ENCODE data around the gene MTURN.

Gene MTURN

GRCh38 chr7:30134611-30135300 lies at the start of gene MTURN:
MTURN (plus strand) TSS chr7:30134986; CDS start chr7:30135137, 151 bp downstream.
- Histone ChIP-seq H3K36me3 (replicated peaks; ENCODE audit: insufficient read depth, low read length) (no peaks in the 10 kb centered on the region), H3F3A (ENCODE audit: insufficient read depth, low read length) (peaks cover 4% of the 10 kb centered on the region; the same call in 1 of the 2 replicates), H3K27ac (ENCODE audit: low read length) (0 out of 2 replicates have a peak within 1 kb of the TSS, but pooled peaks have one; percentile 34), H4K20me1 (ENCODE audit: insufficient read depth, low read length) (no peaks in the 10 kb centered on the region), H3K4me3 (ENCODE audit: low read length) (peak within 1 kb of the TSS; percentile 95), H2AFZ (ENCODE audit: low read length) (peak within 1 kb of the TSS; percentile 94), H3K9me2 (replicated peaks; ENCODE audit: insufficient read depth, low read length) (no peaks in the 10 kb centered on the region), H3K9me3 (replicated peaks; ENCODE audit: insufficient read depth, low read length) (no peaks in the 10 kb centered on the region), H3K4me1 (ENCODE audit: low read length) (0 out of 2 replicates have a peak, but pooled peaks cover 5% of the 10 kb centered on the region), H3K27me3 (replicated peaks; ENCODE audit: insufficient read depth, low read length) (no peaks in the 10 kb centered on the region), H3K4me2 (ENCODE audit: low read depth, low read length) (peak within 1 kb of the TSS; percentile 92), H3K79me2 (ENCODE audit: low read length) (peaks cover 4% of the 10 kb centered on the region; the same call in 1 of the 2 replicates), H3K9ac (ENCODE audit: low read length) (peak within 1 kb of the TSS; percentile 73)
- TF ChIP-seq EZH2phosphoT487 (IDR thresholded peaks at IDR 0.05; ENCODE audit: low read length) (no peak), EZH2 (optimal IDR thresholded peaks at IDR 0.05; ENCODE audit: low read depth, low read length) (no peak), CTCF (IDR thresholded peaks at IDR 0.05; ENCODE audit: low read length) (no peak)
- DNase-seq = peak; percentile 79

DNA sequence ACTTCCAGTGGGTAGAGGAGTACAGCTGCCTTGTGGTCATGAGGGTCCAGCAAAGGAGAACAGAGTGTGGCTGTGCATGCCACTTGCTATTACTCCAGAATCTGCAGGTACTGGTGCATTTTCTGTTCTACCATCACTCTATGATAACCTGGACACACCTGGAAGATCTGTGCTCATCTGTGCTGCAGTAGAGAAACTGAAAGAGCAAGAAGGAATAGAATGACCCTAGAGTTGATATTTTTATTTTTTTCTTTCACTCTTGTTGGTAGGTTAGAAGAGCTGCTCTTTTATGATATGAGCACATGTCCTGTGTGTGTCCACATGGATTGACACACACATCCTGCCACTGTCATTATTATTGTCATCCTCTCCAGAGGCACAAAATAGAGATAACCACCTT lies 48.3 kb upstream of the MTURN start:
- Histone ChIP-seq H4K20me1 (ENCODE audit: insufficient read depth, low read length) (no peaks in the 10 kb centered on the region), H3K36me3 (replicated peaks; ENCODE audit: insufficient read depth, low read length) (no peaks in the 10 kb centered on the region), H3K27me3 (replicated peaks; ENCODE audit: insufficient read depth, low read length) (no peaks in the 10 kb centered on the region), H3K27ac (ENCODE audit: low read length) (peak overlapping the region; percentile 87), H3K79me2 (ENCODE audit: low read length) (0 out of 2 replicates have a peak, but pooled peaks cover 3% of the 10 kb centered on the region), H3K9me3 (replicated peaks; ENCODE audit: insufficient read depth, low read length) (no peaks in the 10 kb centered on the region), H3K9ac (ENCODE audit: low read length) (peak overlapping the region; percentile 44), H3K4me1 (ENCODE audit: low read length) (peaks cover 49% of the 10 kb centered on the region), H3F3A (ENCODE audit: insufficient read depth, low read length) (peaks cover 25% of the 10 kb centered on the region), H3K9me2 (replicated peaks; ENCODE audit: insufficient read depth, low read length) (no peaks in the 10 kb centered on the region), H2AFZ (ENCODE audit: low read length) (peak overlapping the region; percentile 19; the same call in 1 of the 2 replicates), H3K4me3 (ENCODE audit: low read length) (peak overlapping the region; percentile 49), H3K4me2 (ENCODE audit: low read depth, low read length) (peak overlapping the region; percentile 88)
- peak; percentile 78 for DNase-seq
- no peak for TF ChIP-seq EZH2 (optimal IDR thresholded peaks at IDR 0.05; ENCODE audit: low read depth, low read length)
- TF ChIP-seq CTCF (IDR thresholded peaks at IDR 0.05; ENCODE audit: low read length) = no peak
- TF ChIP-seq EZH2phosphoT487 (IDR thresholded peaks at IDR 0.05; ENCODE audit: low read length) = no peak

- Histone ChIP-seq H3K9ac (ENCODE audit: low read length) (peak overlapping the region; percentile 44; the same call in 1 of the 2 replicates), H3F3A (ENCODE audit: insufficient read depth, low read length) (peaks cover 25% of the 10 kb centered on the region), H3K9me3 (replicated peaks; ENCODE audit: insufficient read depth, low read length) (no peaks in the 10 kb centered on the region), H3K4me2 (ENCODE audit: low read depth, low read length) (peak overlapping the region; percentile 88), H3K4me1 (ENCODE audit: low read length) (peaks cover 44% of the 10 kb centered on the region), H3K27ac (ENCODE audit: low read length) (peak overlapping the region; percentile 87), H3K79me2 (ENCODE audit: low read length) (no peaks in the 10 kb centered on the region), H4K20me1 (ENCODE audit: insufficient read depth, low read length) (no peaks in the 10 kb centered on the region), H2AFZ (ENCODE audit: low read length) (peak overlapping the region; percentile 19; the same call in 1 of the 2 replicates), H3K27me3 (replicated peaks; ENCODE audit: insufficient read depth, low read length) (no peaks in the 10 kb centered on the region), H3K9me2 (replicated peaks; ENCODE audit: insufficient read depth, low read length) (no peaks in the 10 kb centered on the region), H3K4me3 (ENCODE audit: low read length) (peak overlapping the region; percentile 49; the same call in 1 of the 2 replicates), H3K36me3 (replicated peaks; ENCODE audit: insufficient read depth, low read length) (no peaks in the 10 kb centered on the region)
- peak; percentile 72 for DNase-seq
- TF ChIP-seq EZH2phosphoT487 (IDR thresholded peaks at IDR 0.05; ENCODE audit: low read length) = no peak
- no peak for TF ChIP-seq CTCF (IDR thresholded peaks at IDR 0.05; ENCODE audit: low read length)
- no peak for TF ChIP-seq EZH2 (optimal IDR thresholded peaks at IDR 0.05; ENCODE audit: low read depth, low read length)
Measured at GRCh38 chr7:30087371-30087770, 47.4 kb upstream of the MTURN start.

All from MM.1S (cell line).